ENCODE data around the gene WRNIP1. TPM values are rescaled to one million over a fixed set of nuclear protein-coding genes. Genes with fewer than 3 reads are reported as not detected.
A peak's percentile ranks its signal among the peaks of the same experiment; 100 is the strongest.
"Not testable (repeated sequence)": the region's sequence is repeated elsewhere in the genome, so short reads cannot be mapped to it uniquely, and the experiment has no call there.

WRNIP1 gene
- total and polyA plus RNA-seq, 12 donors = 27.7 to 82.2 (median 53.8) TPM

DNA sequence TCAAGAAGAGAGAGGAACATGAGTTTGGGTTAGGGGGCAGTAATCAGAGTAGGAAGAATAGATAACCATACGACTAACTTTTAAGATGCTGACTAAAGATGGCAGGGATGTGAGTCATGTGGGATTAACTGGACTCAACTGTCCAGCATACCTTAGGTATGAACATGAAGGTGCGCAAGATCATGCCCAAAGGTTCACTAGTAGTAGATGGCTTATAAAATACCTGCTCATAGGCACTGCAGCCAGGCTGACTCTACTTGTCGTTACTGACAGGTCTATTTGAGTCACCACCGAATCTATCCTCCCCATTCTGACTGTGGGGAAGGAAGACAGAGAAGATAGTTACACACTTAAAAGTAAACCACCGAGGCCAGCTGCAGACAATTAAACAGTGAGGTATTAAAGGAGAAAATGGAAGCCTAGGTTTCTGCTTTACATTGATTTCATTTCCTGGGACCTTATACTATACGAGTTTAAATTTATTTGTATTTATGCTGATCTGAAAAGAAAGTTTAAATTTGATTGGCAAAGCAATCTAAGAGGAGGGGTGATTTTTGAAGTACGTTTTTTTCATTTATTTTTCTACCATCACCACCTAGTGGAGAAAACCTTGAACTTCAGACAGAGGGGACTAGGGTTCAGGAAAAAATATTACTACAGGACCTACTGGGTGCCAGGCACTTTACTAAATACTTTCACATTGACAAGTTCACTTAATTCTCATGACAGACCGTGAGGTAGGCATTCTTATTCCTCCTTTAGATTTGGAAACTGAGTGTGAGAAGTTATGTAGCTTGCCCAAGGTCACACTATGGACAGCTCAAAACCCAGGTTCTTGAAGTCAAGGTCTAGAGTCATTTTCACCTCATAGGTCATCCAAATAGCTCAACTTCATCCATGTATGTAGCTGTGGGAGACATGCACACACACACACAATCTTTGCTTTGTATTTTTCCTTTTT, 4.0 kb upstream of the WRNIP1 start:
- Histone ChIP-seq H3K36me3 (replicated peaks in 1 of 2) (no peaks in the 10 kb centered on the region), H3K27ac (no peak overlapping the region), H3K4me1 (replicated peaks in 1 of 2) (peaks cover 0 to 5% of the 10 kb centered on the region in 2 donors), H3K4me3 (no peak overlapping the region), H3K9me3 (replicated peaks in 1 of 3) (no peaks in the 10 kb centered on the region), H3K27me3 (no peaks in the 10 kb centered on the region)
- 78 to 83% (median 79%) methylated on average over 8 of the region's 8 CpGs for WGBS, 4 donors
- TF ChIP-seq, protein P1, sequence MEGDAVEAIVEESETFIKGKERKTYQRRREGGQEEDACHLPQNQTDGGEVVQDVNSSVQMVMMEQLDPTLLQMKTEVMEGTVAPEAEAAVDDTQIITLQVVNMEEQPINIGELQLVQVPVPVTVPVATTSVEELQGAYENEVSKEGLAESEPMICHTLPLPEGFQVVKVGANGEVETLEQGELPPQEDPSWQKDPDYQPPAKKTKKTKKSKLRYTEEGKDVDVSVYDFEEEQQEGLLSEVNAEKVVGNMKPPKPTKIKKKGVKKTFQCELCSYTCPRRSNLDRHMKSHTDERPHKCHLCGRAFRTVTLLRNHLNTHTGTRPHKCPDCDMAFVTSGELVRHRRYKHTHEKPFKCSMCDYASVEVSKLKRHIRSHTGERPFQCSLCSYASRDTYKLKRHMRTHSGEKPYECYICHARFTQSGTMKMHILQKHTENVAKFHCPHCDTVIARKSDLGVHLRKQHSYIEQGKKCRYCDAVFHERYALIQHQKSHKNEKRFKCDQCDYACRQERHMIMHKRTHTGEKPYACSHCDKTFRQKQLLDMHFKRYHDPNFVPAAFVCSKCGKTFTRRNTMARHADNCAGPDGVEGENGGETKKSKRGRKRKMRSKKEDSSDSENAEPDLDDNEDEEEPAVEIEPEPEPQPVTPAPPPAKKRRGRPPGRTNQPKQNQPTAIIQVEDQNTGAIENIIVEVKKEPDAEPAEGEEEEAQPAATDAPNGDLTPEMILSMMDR (IDR thresholded peaks at IDR 0.05) = peak in 4 of 6 experiments; percentile 18 to 36 (median 24)
- TF ChIP-seq POLR2A (IDR thresholded peaks at IDR 0.05) = no peak
- no peak for DNase-seq
- intact Hi-C loops (cut with DNase I) = no loop called here

DNA sequence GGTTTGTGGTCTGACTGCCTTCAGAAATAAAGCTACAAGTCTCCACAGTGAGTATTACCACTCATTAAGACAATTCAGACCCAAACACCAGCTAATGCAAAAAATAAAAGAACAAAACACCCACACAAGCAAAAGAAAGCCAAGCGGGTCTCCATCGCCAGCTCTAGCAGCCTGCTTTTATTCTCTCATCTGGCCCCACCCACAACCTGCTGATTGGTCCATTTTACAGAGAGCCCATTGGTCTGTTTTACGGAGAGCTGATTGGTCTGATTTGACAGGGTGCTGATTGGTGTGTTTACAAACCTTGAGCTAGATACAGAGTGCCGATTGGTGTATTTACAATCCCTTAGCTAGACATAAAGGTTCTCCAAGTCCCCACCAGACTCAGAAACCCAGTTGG, 2.3 kb upstream of the WRNIP1 start:
- H3K9me3 ChIP-seq (replicated peaks in 1 of 3); DNase-seq; H3K36me3 ChIP-seq (replicated peaks in 1 of 2); H3K27me3 ChIP-seq; intact Hi-C loops (cut with DNase I); H3K27ac ChIP-seq; H3K4me3 ChIP-seq: not testable (repeated sequence)
- H3K4me1 ChIP-seq (replicated peaks in 1 of 2) = peaks cover 0 to 14% of the 10 kb centered on the region in 2 donors
- WGBS, 4 donors = 87 to 100% (median 93%) methylated on average over 4 of the region's 4 CpGs

DNA sequence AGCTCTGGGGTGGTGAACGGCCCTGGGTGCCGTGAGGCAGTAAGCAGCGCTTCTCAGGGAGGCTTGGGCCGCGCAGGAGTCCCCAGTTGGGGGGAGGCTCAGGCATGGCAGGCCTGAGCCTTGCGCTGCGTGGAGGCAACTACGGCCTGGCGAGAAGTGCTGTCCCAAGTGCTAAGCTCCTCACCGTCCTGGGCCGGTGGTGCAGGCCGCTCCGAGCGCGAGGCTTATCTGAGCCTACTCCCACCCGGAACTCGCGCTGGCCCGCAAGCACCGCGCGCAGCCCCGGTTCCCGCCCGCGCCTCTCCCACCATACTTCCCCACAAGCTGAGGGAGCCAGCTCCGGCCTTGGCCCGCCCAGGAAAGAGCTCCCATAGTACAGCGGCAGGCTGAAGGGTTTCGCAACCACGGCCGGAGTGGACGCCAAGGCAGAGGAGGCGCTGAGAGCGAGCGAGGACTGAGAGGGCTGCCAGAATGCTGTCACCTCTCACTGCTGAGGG, 1.8 kb upstream of the WRNIP1 start:
- Histone ChIP-seq H3K4me1 (replicated peaks in 1 of 2) (peaks cover 5 to 20% of the 10 kb centered on the region in 2 donors), H3K27me3 (no peaks in the 10 kb centered on the region), H3K36me3 (replicated peaks in 1 of 2) (no peaks in the 10 kb centered on the region), H3K9me3 (replicated peaks in 1 of 3) (no peaks in the 10 kb centered on the region), H3K27ac (no peak overlapping the region), H3K4me3 (no peak overlapping the region)
- DNase-seq = peak; percentile 22 to 66 (median 52)
- intact Hi-C loops (cut with DNase I) = no loop called here
- TF ChIP-seq, protein P1 (IDR thresholded peaks at IDR 0.05) = no peak
- TF ChIP-seq POLR2A (IDR thresholded peaks at IDR 0.05) = no peak
- WGBS, 4 donors = 92 to 96% (median 94%) methylated on average over 15 to 36 of the region's 36 CpGs

DNA sequence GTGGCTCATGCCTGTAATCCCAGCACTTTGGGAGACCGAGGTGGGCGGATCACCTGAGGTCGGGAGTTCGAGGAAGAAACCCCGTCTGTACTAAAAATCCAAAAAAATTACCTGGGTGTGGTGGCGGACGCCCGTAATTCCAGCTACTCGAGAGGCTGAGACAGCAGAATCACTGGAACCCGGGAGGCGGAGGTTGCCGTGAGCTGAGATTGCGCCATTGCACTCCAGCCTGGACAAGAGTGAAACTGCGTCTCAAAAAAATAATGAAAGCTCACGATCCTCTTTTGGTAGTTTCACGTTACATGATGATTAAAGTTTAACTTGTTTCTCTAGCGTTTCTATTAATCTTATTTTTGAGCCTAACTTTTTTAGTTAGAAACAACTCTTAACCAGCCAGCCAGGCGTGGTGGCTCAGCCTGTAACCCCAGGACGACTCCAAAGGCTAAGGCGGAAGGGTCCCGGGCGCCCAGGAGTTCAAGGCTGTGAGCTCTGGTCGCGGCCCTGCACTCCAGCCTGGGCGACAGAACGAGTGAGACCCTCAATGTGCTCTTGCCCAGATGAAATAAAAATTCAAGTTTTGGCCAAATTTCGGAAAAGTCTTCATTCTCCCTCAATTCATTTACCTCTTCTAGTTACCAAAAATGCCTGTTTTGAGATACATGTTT, 1.2 kb upstream of the WRNIP1 start:
- no peak for TF ChIP-seq POLR2A (IDR thresholded peaks at IDR 0.05)
- TF ChIP-seq, protein P1 (IDR thresholded peaks at IDR 0.05) = no peak
- H3K27me3 ChIP-seq = no peaks in the 10 kb centered on the region
- no peaks in the 10 kb centered on the region for H3K9me3 ChIP-seq (replicated peaks in 1 of 3)
- no peaks in the 10 kb centered on the region for H3K36me3 ChIP-seq (replicated peaks in 1 of 2)
- peaks cover 5 to 26% of the 10 kb centered on the region in 2 donors for H3K4me1 ChIP-seq (replicated peaks in 1 of 2)
- intact Hi-C loops (cut with DNase I) = no loop called here
- DNase-seq = peak in 4 of 7 donors; percentile 29 to 70 (median 40)
- H3K27ac ChIP-seq = peak overlapping the region in 4 of 5 donors; percentile 61 to 97 (median 77)
- 64 to 78% (median 66%) methylated on average over 27 of the region's 27 CpGs for WGBS, 4 donors
- peak overlapping the region in 2 of 4 donors; percentile 38 to 66 for H3K4me3 ChIP-seq
